Measurements from ENCODE around the gene EMILIN1.
"Not testable (repeated sequence)": the region's sequence is repeated elsewhere in the genome, so short reads cannot be mapped to it uniquely, and the experiment has no call there.

The EMILIN1 gene

DNA sequence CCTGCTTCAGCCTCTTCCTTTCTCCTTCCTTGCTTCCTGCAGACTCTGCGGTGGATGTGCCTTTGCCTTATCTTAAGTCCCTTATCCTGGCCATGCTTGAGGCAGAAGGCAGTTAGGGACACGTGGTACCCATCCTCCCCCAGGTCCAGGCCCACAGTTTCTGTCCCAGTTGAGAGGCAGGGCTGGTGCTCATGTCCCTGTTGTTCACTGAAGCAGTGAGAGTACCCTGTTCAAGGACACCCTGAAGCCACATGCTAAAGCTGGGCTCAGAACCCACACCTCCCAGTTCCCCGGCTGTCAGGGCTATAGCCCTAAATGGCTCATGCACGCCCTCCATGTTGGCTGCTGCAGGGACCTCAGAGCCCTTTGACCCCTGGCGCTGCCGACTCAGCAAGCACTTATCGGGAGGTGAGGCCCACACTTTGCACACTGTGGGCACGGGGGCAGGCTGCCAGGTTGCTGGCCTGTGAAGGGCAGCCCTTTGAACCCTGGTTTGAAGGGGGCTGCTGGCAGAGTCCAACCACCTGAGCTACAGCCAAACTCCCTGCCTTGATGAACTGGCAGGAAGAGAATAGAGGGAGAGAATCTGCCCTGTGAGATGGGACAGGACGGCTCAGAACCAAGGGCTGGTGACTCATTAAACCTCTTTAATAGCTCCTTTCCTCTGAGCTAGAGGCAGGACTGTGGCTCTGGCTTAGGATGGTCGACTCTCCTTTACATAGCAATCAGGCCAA is 14.4 kb downstream of the EMILIN1 start:
- DNase-seq (ENCODE audit: extremely low read depth in 1 of 2, low read depth in 1 of 2): no peak

DNA sequence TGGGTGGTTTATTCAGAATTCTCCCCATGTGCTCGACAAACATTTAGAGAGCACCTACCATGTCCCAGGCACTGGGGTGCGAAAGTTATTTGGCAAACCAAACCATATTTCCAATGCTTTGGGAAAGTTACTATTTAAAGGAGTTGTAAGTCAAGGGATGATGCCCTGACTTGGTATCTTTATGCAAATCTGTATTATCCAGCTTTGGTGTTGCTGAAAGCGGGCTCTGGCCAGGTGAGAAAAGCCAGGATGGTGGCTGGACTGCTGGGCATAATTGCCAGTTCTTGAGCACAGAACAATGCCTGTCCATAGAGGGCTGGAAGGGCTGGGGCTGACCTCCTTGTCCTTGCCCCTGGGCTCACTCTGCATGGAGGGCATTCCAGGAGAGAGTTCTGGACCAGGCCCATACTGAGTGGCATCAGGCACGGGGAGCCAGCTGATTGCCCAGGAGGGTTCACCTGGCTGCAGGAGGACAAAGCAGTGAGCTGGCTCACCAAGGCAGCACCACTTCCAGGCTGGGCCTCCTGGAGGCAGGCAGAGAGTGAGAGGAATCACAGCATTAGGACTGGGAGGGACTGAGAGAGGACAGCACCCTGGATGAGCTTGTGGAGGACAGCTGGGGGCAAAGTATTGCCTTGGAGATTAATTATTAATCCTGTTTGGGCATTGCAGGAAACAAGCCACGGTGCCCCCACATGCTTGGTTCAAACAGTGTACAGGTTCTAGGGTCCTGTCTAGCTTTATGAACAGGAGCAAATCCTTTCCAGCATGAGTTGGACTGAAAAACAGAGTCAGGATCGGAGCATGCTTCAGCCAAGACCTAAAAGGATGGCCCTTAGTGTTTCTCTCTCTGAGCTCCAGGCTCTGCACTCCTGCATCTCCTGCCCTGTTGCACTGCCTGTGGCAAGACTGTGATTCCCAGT is 15.3 kb downstream of the EMILIN1 start:
- DNase-seq (ENCODE audit: extremely low read depth in 1 of 2, low read depth in 1 of 2): no peak

DNA sequence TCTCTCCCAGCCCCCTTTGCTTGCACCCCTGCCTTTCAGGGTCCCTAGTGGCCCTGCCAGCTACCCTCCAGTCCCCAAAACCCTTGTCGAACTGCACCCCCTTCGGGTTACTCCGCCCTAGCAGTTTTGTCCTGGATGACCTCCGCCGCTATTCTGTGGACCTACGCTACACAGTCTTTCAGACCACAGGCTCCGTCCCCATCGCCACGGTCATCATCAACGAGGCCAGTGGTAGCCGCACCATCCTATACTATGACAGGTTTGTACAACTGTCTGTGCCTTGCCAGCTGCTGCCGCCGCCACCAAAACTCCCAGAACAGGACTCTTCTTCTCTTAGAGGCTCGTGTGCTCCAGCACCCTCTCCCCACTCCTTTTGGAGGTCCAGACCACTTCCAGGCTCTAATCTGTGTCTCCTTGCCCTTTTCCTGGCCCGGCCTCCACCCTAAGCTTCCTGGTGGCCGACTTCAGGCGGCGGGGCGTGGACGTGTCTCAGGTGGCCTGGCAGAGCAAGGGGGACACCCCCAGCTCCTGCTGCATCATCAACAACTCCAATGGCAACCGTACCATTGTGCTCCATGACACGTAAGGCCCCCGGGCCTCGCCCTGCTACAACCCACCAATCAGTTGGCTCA is 16.1 kb downstream of the EMILIN1 start:
- DNase-seq (ENCODE audit: extremely low read depth in 1 of 2, low read depth in 1 of 2): no peak

DNA sequence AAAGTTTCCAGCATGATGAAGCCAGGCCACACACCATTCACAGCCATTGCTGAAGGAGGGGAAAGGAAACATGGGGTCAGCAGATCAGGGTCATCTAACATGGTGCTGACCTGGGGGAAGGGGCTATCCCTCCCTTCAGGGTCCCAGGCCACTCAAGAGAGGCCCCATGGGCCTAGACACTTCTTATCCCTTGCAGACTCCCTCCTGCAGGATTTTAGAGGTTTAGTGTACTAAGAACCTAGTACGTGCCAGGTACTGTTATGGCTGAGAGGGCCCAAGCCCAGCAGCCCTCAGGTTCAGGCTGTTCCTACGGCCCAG is 17.0 kb downstream of the EMILIN1 start:
- no peak for DNase-seq (ENCODE audit: extremely low read depth in 1 of 2, low read depth in 1 of 2)

DNA sequence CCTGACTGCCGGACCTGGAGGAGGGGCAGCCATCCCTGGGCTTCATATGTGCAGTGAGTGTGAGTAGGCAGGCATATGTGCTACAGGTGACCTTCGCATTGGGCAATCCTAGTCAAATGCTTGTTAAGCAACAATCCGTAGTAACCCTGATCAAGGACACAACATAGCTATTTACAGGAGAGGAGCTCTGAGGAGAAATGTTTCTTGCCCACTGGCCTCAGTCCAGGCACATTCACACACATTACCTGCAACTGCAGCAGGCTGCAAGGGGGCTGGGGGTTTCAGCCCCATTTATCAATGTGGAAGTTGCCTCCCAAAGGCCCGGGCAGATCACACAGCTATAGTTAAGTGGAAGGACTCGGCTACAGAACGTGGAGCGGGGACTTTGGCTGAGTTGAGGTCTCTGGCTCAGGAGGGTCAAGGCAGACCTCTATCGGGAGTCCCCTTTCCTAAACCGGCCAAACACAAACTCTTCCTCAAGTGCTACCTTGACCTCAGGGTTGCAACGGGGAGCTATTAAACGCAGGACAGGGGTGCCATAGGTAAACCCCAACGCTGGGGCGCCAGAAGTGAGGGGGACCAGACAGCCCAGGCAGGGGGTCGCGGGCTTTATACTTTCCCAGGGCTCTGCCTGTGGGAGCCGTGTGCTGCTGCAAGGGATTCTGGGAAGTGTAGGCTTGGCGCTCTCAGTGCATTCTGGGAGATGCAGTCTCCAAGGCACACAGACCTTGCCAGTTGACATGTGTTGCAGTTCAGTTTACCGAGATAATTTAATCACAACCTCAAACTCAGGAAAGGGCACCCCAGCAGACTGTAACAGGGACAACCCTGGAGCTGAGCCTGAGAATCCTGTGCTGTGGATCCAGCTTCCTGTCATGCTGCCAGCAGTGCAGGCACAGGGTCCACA is 17.6 kb downstream of the EMILIN1 start:
- no peak for DNase-seq (ENCODE audit: extremely low read depth in 1 of 2, low read depth in 1 of 2)

DNA sequence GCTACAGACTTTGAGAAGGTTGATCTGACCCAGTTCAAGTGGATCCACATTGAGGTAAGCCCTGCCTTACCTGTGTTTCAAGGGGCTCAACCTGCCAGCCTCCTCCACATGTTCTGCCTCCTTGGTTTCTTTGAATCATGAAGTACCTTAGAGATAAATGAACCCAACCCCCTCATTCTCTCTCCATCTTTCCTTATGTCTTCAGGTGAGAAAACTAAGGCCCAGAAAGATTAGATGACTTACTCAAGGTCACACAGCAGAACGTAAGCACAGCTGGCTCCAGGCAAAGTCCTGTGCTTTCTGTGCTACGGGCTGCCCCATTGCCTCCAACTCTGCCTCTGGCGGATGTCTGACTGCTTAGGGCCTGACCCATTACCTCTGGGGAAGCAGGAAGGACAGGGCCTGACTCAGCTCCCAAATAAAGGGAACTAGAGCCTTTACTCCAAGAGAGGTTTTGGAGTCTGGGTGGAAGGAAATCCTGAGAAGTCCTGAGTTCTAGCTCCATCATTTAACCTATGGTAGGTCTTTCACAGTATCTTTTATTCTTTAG is 18.4 kb downstream of the EMILIN1 start:
- DNase-seq (ENCODE audit: extremely low read depth in 1 of 2, low read depth in 1 of 2): no peak

DNA sequence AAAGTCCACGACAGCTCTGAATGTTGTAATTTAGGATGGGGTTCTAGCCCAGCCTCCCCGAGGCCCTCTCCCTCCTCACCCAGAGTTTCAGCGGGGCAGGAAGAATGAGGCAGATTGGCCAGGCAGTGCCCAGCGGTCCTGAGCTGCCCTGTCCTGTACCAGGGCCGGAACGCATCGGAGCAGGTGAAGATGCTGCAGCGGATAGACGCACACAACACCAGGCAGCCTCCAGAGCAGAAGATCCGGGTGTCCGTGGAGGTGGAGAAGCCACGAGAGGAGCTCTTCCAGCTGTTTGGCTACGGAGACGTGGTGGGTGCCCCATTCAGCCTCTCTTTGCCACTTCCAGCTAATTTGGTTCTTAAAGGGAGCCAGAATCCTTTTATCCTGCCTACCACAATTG is 18.9 kb downstream of the EMILIN1 start:
- DNase-seq (ENCODE audit: extremely low read depth in 1 of 2, low read depth in 1 of 2): no peak

DNA sequence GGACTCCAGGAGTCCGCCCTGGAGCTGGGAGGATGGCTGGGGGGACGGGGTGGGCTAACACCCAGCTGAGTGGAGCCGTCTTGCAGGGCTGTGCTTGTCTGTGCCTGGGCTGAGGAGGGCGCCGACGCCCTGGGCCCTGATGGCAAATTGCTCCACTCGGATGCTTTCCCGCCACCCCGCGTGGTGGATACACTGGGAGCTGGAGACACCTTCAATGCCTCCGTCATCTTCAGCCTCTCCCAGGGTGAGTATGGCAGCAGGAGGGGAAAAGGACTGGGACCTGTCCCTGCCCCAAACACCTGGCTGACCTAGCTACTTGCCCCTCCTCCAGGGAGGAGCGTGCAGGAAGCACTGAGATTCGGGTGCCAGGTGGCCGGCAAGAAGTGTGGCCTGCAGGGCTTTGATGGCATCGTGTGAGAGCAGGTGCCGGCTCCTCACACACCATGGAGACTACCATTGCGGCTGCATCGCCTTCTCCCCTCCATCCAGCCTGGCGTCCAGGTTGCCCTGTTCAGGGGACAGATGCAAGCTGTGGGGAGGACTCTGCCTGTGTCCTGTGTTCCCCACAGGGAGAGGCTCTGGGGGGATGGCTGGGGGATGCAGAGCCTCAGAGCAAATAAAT is 21.0 kb downstream of the EMILIN1 start:
- DNase-seq (ENCODE audit: extremely low read depth in 1 of 2, low read depth in 1 of 2): no peak

DNA sequence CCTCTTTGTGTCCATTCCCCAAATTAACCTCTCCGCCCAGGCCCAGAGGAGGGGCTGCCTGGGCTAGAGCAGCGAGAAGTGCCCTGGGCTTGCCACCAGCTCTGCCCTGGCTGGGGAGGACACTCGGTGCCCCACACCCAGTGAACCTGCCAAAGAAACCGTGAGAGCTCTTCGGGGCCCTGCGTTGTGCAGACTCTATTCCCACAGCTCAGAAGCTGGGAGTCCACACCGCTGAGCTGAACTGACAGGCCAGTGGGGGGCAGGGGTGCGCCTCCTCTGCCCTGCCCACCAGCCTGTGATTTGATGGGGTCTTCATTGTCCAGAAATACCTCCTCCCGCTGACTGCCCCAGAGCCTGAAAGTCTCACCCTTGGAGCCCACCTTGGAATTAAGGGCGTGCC is 21.6 kb downstream of the EMILIN1 start:
- no peak for DNase-seq (ENCODE audit: extremely low read depth in 1 of 2, low read depth in 1 of 2)

DNA sequence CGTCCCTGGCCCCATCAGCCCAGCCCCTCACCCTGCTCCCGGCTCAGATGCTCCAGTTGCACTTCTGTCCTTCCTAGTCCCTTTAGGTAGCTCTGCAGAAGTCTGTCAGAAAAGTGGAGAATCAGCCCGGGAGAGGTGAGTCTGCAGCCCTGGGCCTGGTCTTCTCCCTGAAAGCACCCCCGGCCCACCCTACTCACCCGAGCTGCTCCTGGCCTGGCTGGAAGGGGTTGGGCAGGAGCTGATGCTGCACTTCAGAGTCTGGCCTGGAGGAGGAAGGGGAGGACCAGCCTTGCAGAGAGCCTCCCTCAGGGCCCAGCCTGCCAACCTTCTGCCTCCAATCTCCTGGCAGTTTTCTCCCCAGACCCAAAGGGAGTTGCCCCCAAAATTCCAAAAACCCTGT is 23.9 kb downstream of the EMILIN1 start:
- no peak for DNase-seq (ENCODE audit: extremely low read depth in 1 of 2, low read depth in 1 of 2)

DNA sequence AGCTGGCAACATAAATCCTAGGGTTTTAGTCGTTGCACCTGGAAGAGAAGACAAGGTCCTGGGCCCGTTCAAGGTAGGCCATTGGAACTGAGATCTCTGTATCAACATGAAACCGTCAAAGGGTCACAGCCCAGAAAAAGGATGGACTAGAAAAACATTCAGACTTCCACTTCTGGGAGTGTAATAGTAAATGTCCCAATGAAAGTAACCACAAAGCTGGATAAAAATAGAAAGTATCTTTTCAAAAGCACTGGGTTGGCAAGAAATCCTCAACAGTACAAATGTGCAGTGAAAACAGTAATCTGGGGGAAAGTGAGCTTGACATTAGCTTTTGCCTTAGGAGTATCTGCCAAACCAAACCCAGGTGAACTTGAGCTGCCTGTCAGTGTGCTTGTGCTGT is 27.6 kb downstream of the EMILIN1 start:
- no peak for DNase-seq (ENCODE audit: extremely low read depth in 1 of 2, low read depth in 1 of 2)

DNA sequence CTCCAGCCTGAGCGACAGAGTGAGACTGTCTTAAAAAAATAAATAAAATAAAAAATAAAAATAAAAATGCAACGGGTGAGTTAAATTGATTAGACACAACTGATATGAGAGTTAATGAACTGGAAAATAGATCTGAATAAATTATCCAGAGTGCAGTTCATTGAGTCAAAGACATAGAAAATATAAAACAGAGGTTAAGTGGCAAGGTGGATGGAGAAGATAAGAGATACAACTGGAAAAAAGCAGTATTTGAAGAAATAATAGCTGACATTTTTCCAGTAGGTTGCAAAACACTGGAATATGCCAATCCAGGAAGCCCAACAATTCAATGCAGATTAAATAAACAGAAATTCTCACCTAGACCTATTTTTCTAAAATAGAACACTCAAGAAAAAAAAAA is 29.8 kb downstream of the EMILIN1 start:
- no peak for DNase-seq (ENCODE audit: extremely low read depth in 1 of 2, low read depth in 1 of 2)

DNA sequence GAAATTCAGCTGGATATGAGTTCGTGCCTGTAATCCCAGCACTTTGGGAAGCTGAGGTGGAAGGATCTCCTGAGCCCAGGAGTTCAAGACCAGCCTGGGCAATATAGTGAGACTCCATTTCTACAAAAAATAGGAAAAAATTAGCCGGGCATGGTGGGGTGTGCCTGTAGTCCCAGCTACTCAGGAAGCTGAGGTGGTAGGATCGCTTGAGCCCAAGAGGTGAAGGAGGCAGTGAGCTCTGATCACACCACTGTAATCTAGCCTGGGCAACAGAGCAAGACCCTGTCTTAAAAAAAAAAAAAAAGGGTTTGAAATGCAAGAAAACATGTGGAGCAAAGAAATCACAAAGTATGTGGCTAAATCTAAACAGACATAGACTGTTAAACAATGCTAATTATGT is 30.7 kb downstream of the EMILIN1 start:
- no peak for DNase-seq (ENCODE audit: extremely low read depth in 1 of 2, low read depth in 1 of 2)

DNA sequence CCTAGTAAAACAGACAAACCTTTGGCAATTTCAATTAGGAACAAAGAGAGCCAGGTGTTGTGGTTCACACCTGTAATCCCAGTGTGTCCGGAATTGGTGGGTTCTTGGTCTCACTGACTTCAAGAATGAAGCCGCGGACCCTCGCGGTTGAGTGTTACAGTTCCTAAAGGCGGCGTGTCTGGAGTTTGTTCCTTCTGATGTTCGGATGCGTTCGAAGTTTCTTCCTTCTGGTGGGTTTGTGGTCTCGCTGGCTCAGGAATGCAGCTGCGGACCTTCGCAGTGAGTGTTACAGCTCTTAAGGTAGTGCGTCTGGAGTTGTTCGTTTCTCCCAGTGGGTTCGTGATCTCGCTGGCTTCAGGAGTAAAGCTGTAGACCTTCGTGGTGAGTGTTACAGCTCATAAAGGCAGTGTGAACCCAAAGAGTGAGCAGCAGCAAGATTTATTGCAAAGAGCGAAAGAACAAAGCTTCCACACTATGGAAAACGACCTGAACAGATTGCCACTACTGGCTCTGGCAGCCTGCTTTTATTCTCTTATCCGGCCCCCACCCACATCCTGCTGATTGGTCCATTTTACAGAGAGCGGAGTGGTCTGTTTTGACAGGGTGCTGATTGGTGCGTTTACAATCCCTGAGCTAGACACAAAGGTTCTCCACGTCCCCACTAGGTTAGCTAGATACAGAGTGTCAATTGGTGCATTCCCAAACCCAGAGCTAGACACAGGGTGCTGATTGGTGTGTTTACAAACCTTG is 32.4 kb downstream of the EMILIN1 start:
- not testable (repeated sequence) for DNase-seq (ENCODE audit: extremely low read depth in 1 of 2, low read depth in 1 of 2)

DNA sequence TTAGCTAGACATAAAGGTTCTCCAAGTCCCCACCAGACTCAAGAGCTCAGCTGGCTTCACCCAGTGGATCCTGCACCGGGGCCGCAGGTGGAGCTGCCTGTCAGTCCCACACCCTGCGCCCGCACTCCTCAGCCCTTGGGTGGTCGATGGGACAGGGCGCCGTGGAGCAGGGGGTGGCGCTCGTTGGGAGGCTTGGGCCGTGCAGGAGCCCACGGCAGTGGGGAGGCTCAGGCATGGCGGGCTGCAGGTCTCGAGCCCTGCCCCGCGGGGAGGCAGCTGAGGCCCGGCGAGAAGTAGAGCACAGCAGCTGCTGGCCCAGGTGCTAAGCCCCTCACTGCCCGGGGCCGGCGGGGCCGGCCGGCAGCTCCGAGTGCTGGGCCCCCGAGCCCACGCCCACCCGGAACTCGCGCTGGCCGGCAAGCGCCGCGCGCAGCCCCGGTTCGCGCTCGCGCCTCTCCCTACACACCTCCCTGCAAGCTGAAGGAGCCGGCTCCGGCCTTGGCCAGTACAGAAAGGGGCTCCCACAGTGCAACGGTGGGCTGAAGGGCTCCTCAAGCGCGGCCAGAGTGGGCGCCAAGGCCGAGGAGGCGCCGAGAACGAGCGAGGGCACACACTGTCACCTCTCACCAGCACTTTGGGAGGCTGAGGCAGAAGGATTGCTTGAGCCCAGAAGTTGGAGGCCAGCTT is 33.1 kb downstream of the EMILIN1 start:
- not testable (repeated sequence) for DNase-seq (ENCODE audit: extremely low read depth in 1 of 2, low read depth in 1 of 2)

DNA sequence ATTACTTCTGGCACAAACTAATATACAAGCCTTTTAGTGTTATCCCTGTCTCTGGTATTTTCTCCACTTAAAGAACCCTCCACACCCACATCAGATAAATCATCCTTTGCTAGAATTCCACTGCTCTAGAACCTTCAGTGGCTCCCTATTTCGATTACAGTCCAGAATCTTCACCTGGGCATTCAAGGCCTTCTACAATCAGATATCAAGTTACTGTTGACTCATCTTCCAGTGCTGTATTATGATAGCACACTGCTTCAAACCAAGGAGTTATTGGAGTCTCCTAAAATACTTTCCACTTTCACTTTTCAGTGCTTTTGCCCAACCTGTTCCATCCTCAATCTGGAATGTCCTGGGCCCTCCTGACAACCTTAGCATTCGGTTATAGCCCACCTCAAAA is 37.1 kb downstream of the EMILIN1 start:
- DNase-seq (ENCODE audit: extremely low read depth in 1 of 2, low read depth in 1 of 2): no peak

DNA sequence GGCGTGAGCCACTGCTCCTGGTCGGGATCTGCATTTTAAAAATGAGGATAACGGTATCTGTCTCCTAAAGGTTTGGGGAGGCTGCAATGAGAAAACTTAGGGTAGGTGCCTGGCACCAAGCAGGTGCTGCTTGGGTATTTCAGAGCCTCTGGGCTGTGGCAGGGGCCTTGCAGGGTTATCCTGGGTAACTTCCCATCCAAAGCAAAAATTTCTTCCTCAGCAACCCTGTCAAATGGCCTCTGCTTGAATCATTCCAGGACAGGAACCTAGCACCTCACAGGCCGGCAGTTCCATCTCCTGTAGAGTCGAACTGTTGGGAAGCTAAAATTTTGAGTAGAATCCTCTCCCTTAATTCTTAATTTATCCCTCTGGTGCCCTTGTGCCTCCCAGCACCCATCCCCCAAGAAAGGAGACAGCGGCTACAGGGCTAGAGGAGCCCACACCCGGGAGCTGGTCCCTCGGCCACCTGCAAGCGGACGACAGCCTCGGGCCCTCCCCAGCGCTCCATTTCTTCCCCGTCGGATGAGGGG is 39.6 kb downstream of the EMILIN1 start:
- no peak for DNase-seq (ENCODE audit: extremely low read depth in 1 of 2, low read depth in 1 of 2)

DNA sequence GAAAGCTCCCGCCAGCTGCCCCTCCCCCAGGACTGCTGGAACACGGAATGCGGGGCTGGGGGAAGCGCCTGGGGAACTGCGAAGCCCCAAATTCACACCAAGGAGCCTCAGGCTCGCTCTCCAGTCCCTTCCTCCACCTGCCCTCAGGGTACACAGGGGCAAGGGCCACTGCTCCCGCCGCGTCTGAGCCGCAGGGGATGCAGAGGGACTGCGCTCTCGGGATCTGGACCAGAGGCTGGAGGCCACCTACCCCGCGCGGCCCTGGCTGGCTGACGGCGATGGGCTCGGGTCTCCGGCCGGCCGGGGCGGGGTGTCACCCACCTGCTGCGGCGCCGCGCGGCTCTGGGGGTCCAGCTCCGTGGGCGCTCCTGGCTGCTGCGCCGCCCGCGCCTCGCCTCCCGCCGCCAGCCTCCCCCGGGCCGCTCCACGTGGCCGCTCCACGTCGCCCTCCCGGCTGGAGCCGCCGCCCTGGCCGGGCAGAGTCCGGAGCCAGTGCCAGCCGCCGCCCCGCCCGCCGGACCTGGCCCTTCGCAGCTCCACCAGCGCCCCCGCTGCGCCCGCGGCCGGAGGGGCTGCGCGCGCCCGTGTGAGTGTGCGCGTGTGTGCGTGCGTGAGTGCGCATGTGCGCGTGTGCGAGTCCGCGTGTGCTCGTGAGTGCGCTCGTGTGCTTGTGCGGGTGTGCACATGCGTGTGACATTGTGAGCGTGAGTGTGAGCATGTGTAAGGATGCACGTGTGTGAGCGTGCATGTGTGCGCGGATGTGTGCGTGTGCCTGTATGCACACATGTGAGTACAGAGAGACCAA is 40.3 kb downstream of the EMILIN1 start, which contains the start of gene CGREF1:
Gene CGREF1 (minus strand): TSS at position 604 of the 805 bp plus-strand sequence. CDS start 14,762 bp downstream, outside the sequence.
- no peak for DNase-seq (ENCODE audit: extremely low read depth in 1 of 2, low read depth in 1 of 2)

Data from stimulated activated CD8-positive, alpha-beta memory T cell treated with anti-CD3 and anti-CD28 coated beads, Interleukin-7, amount 100 ng/mL, for 48 hours (primary cell).